Ovary (tissue), 9 donors: ENCODE measurements around the gene HDGFL2. TPM values are rescaled to one million over a fixed set of nuclear protein-coding genes. Genes with fewer than 3 reads are reported as not detected.

Experiments used
- DNase-seq, 5 donors: peaks; one replicate each; pipeline ENCODE4 v3.0.0-alpha.2; 2019 to 2020
- H3K27ac ChIP-seq, 2 donors: fragments of 200-600 bp; one replicate each; pipeline versions ENCODE4 v1.5.1 to v1.8.0; 2019 to 2022
- H3K27me3 ChIP-seq: fragments of 200-600 bp; one replicate; pipeline ENCODE4 v1.8.0; 2022
- H3K36me3 ChIP-seq: fragments of 200-600 bp; sonication (generic); one replicate; pipeline ENCODE4 v1.5.1; 2019
- H3K4me1 ChIP-seq: one replicate; pipeline ENCODE4 v1.8.1; 2013; ENCODE audit warnings: mild to moderate bottlenecking, moderate library complexity; ENCODE audit not compliant: insufficient read depth
- H3K4me3 ChIP-seq: fragments of 200-600 bp; sonication (generic); one replicate; pipeline ENCODE4 v1.5.1; 2017
- H3K9me3 ChIP-seq, 2 donors: fragments of 200-600 bp in 1 of 2; sonication (generic) in 1 of 2; one replicate each; pipeline versions ENCODE4 v1.5.1 to v1.8.1; 2013 to 2019; ENCODE audit warnings: mild to moderate bottlenecking in 1 of 2, moderate library complexity in 1 of 2
- CTCF ChIP-seq, 3 donors: fragments of 450-650 bp in 2 of 3; fragments of 200-600 bp in 1 of 3; IDR thresholded peaks; one replicate each; pipeline versions ENCODE4 v1.5.1 to v1.8.0; 2016 to 2022; ENCODE audit warnings: antibody characterized with exemption in 3 of 3, mild to moderate bottlenecking in 1 of 3
- EP300 ChIP-seq: sonication (generic); formaldehyde crosslinking; IDR thresholded peaks from one replicate; pipeline ENCODE4 v1.6.1; 2017; ENCODE audit warnings: antibody characterized with exemption
- POLR2A ChIP-seq: fragments of 450-650 bp; IDR thresholded peaks from one replicate; pipeline ENCODE4 v1.6.1; 2017; ENCODE audit warnings: antibody characterized with exemption, mild to moderate bottlenecking, moderate library complexity
- whole genome bisulfite sequencing, 3 donors: extraction: QIAGEN DNeasy Blood & Tissue Kit in 1 of 3; methylation state at CpG; one replicate each; pipeline versions ENCODE4 v1.1.5 to v1.1.7; 2013 to 2017; 5-methylcytosine and 5-hydroxymethylcytosine counted together
- intact Hi-C, 4 donors: fragments of 100-400 bp; cut with DNase I; formaldehyde crosslinking; loops; one replicate each; pipeline versions ENCODE4 v1.11.0 to v1.15.1; 2022 to 2023
- polyA plus RNA-seq, 2 donors: library from polyadenylated mRNA; stranded (reverse); fragments of 200-250 nt in 1 of 2; fragments of 350-450 nt in 1 of 2; fragmentation: Illumina TruSeq in 1 of 2; extraction: RNeasy Lipid Tissue Mini Kit (QIAGEN cat#74804) in 1 of 2; gene quantifications; one replicate each; pipeline ENCODE4 v1.2.3, GENCODE V29; 2013 to 2014
- total RNA-seq, 7 donors: library from RNA; depleted of rRNA in 2 of 7; stranded (reverse); fragments of >200 nt in 2 of 7; fragmentation: NEBNext Ultra II Directional in 3 of 7; extraction: Animal tissue kit (Norgen Biotek cat#: 25700) in 3 of 7; gene quantifications; one replicate each; pipeline versions ENCODE4 v1.1.0 to v1.2.4, GENCODE V29; 2016 to 2023
- donor health status: DM: no; HTN: no; CAD: no; lungs with moderate emphysema.
- donor health status: DM: no; HTN: no; CAD: no.
- donor health status: Bipolar disorder and iron deficiency.
- donor health status: DM: yes; HTN: yes; CAD: no.
- donor health status: DM: no; HTN: no; CAD: no.
- donor health status: DM: yes; HTN: yes; CAD: no.

HDGFL2 gene
- total and polyA plus RNA-seq, 9 donors = 28.5 to 77.2 (median 63.0) TPM

GRCh38 chr19:4474514-4475022 is 2.5 kb downstream of the HDGFL2 start:
- Histone ChIP-seq H3K27ac (no peak overlapping the region), H3K27me3 (no peaks in the 10 kb centered on the region), H3K9me3 (no peaks in the 10 kb centered on the region), H3K4me1 (peaks cover 18% of the 10 kb centered on the region), H3K36me3 (no peaks in the 10 kb centered on the region), H3K4me3 (no peak overlapping the region)
- intact Hi-C loops = no loop called here
- DNase-seq = no peak
- WGBS, 3 donors = 8 to 17% (median 15%) methylated on average over 11 to 13 of the region's 13 CpGs
- no peak for TF ChIP-seq CTCF (IDR thresholded peaks at IDR 0.05)
- TF ChIP-seq POLR2A = no peak
- TF ChIP-seq EP300 = no peak

- TF ChIP-seq POLR2A (no peak), EP300 (no peak), CTCF (IDR thresholded peaks at IDR 0.05) (no peak)
- H3K9me3 ChIP-seq = no peaks in the 10 kb centered on the region
- 83 to 85% (median 85%) methylated on average over 16 of the region's 16 CpGs for WGBS, 3 donors
- intact Hi-C loops = no loop called here
- no peak overlapping the region for H3K4me3 ChIP-seq
- no peaks in the 10 kb centered on the region for H3K36me3 ChIP-seq
- DNase-seq = no peak
- H3K27ac ChIP-seq = no peak overlapping the region
- H3K4me1 ChIP-seq = peaks cover 18% of the 10 kb centered on the region
- no peaks in the 10 kb centered on the region for H3K27me3 ChIP-seq
Observed at GRCh38 chr19:4477034-4477801, 5.1 kb downstream of the HDGFL2 start.

GRCh38 chr19:4482721-4483364 is 10.7 kb downstream of the HDGFL2 start:
- no peak for TF ChIP-seq POLR2A
- TF ChIP-seq CTCF (IDR thresholded peaks at IDR 0.05) = no peak
- no peak for TF ChIP-seq EP300
- intact Hi-C loops = no loop called here
- H3K27me3 ChIP-seq = no peaks in the 10 kb centered on the region
- H3K4me1 ChIP-seq = no peaks in the 10 kb centered on the region
- no peak overlapping the region for H3K27ac ChIP-seq
- DNase-seq = no peak
- WGBS, 3 donors = 89 to 92% (median 90%) methylated on average over 35 of the region's 35 CpGs
- H3K36me3 ChIP-seq = no peaks in the 10 kb centered on the region
- no peaks in the 10 kb centered on the region for H3K9me3 ChIP-seq
- H3K4me3 ChIP-seq = no peak overlapping the region

- intact Hi-C loops = no loop called here
- Histone ChIP-seq H3K4me3 (no peak overlapping the region), H3K9me3 (no peaks in the 10 kb centered on the region), H3K36me3 (no peaks in the 10 kb centered on the region), H3K27me3 (no peaks in the 10 kb centered on the region), H3K27ac (no peak overlapping the region), H3K4me1 (no peaks in the 10 kb centered on the region)
- no peak for TF ChIP-seq EP300
- TF ChIP-seq CTCF (IDR thresholded peaks at IDR 0.05) = no peak
- no peak for TF ChIP-seq POLR2A
- no peak for DNase-seq
- 84 to 87% (median 86%) methylated on average over 19 of the region's 19 CpGs for WGBS, 3 donors
Observed at GRCh38 chr19:4483385-4483784, 11.3 kb downstream of the HDGFL2 start.
